A673 (cell line): ENCODE data around the gene TMTC3. TPM values are rescaled to one million over a fixed set of nuclear protein-coding genes. Genes with fewer than 3 reads are reported as not detected.

Source experiments
- BruUV-seq: library from RNA; stranded (reverse); fragments of 400-500 nt; replicated peaks from 2 replicates; lab custom pipeline; 2021; lab: Mats Ljungman, UMichigan
- CTCF ChIA-PET: fragments of 300-600 bp; sonication (Branson Sonifier 250); formaldehyde crosslinking; loops from one replicate; lab custom pipeline; 2022; ENCODE audit warnings: antibody characterized with exemption; lab: Charles Lee
- POLR2A ChIA-PET: fragments of 300-600 bp; sonication (Branson Sonifier 250); formaldehyde crosslinking; loops from one replicate; lab custom pipeline; 2022; ENCODE audit warnings: antibody characterized with exemption; ENCODE audit not compliant: low non-redundant PET; lab: Charles Lee
- DNase-seq: peaks from one replicate; pipeline ENCODE4 v3.0.0-alpha.2; 2015; ENCODE audit warnings: low spot score
- H3K27ac ChIP-seq: fragments of 200-600 bp; sonication (generic); 2 replicates; pipeline ENCODE4 v1.5.1; 2016; ENCODE audit warnings: mixed run types, low read depth, mild to moderate bottlenecking, mixed read lengths, antibody characterized with exemption, low read length; ENCODE audit not compliant: poor library complexity, severe bottlenecking
- H3K27me3 ChIP-seq: fragments of 200-600 bp; sonication (generic); replicated peaks from 2 replicates; pipeline ENCODE4 v1.6.1; 2017; ENCODE audit warnings: mixed run types, low read depth, mild to moderate bottlenecking, mixed read lengths, antibody characterized with exemption, low read length; ENCODE audit not compliant: insufficient read depth, poor library complexity
- H3K36me3 ChIP-seq: fragments of 200-600 bp; sonication (generic); 2 replicates; pipeline ENCODE4 v1.6.1; 2016; ENCODE audit warnings: mixed run types, mild to moderate bottlenecking, mixed read lengths, antibody characterized with exemption, low read length; ENCODE audit not compliant: insufficient read depth, poor library complexity, severe bottlenecking
- H3K4me1 ChIP-seq: fragments of 200-600 bp; sonication (generic); 2 replicates; pipeline ENCODE4 v1.6.1; 2017; ENCODE audit warnings: mixed run types, mild to moderate bottlenecking, mixed read lengths, antibody characterized with exemption, low read length; ENCODE audit not compliant: insufficient read depth, poor library complexity, severe bottlenecking
- H3K4me3 ChIP-seq: fragments of 200-600 bp; sonication (generic); 2 replicates; pipeline ENCODE4 v1.5.1; 2016; ENCODE audit warnings: low read depth, mixed run types, mild to moderate bottlenecking, mixed read lengths, low read length; ENCODE audit not compliant: poor library complexity, severe bottlenecking
- H3K9me3 ChIP-seq: fragments of 200-600 bp; sonication (generic); 2 replicates; pipeline ENCODE4 v1.6.1; 2016; ENCODE audit warnings: mixed run types, low read depth, mild to moderate bottlenecking, mixed read lengths, antibody characterized with exemption, low read length; ENCODE audit not compliant: poor library complexity, severe bottlenecking
- EZH2 ChIP-seq: fragments of 200-600 bp; sonication (generic); IDR thresholded peaks from 2 replicates; pipeline ENCODE4 v1.6.1; 2017; ENCODE audit warnings: borderline replicate concordance, low read depth, mild to moderate bottlenecking, mixed read lengths, antibody characterized with exemption, low read length; ENCODE audit not compliant: poor library complexity, severe bottlenecking
- intact Hi-C: fragments of 100-400 bp; cut with micrococcal nuclease; formaldehyde crosslinking; loops from one replicate; pipeline ENCODE4 v1.10.0; 2022; ENCODE audit not compliant: unreplicated experiment
- total RNA-seq: library from RNA; stranded (reverse); gene quantifications from 2 replicates; pipeline ENCODE4 v1.2.3, GENCODE V29; 2021
- TF ChIP-seq, protein P1 (sequence below): fragments of 300-800, 200-600 bp; sonication (generic); conservative IDR thresholded peaks from 2 replicates; pipeline ENCODE4 v1.5.1; 2017; ENCODE audit warnings: low read depth, mild to moderate bottlenecking, antibody characterized with exemption, low read length, moderate library complexity, mixed read lengths

The TMTC3 gene
- total RNA-seq, 1 experiment from 2014 or later: 31.6 TPM

DNA sequence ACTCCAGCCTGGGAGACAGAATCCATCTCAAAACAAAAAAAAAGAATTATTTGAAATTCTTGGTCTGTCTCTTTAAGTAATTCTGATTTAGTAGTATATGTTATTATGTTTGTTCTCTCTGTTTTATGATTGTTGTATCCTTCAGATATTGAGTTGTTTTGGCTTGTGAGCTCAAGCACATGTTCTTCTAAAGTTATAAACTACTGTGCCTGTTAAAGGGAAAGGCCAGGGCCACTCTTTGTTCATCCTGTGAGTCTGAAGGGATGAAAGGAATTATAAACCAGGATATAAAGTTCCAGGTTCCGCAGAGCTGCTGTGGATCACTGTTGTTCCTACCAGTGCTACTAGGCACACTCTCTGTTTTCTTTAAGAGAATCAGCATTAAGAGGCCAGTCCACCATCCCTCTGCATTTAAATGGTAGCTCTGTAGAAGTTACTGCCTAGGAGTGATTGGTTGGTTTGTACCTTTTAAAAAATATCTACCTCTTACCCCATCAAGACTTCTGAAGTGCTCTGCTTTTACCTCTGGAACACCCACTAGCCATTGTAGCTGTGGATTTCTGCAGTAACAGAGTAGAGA is 14.1 kb downstream of the TMTC3 start:
- no peak overlapping the region for H3K27ac ChIP-seq
- DNase-seq: no peak
- POLR2A ChIA-PET: no interaction called here
- intact Hi-C loops: loop anchor here (5.0 kb wide), 1 partner anchor 421 kb away; no protein-coding TSS in a partner anchor
- no peaks in the 10 kb centered on the region for H3K27me3 ChIP-seq
- CTCF ChIA-PET: no interaction called here
- H3K4me3 ChIP-seq: no peak overlapping the region
- BruUV-seq: no TSS peak
- TF ChIP-seq, protein P1, sequence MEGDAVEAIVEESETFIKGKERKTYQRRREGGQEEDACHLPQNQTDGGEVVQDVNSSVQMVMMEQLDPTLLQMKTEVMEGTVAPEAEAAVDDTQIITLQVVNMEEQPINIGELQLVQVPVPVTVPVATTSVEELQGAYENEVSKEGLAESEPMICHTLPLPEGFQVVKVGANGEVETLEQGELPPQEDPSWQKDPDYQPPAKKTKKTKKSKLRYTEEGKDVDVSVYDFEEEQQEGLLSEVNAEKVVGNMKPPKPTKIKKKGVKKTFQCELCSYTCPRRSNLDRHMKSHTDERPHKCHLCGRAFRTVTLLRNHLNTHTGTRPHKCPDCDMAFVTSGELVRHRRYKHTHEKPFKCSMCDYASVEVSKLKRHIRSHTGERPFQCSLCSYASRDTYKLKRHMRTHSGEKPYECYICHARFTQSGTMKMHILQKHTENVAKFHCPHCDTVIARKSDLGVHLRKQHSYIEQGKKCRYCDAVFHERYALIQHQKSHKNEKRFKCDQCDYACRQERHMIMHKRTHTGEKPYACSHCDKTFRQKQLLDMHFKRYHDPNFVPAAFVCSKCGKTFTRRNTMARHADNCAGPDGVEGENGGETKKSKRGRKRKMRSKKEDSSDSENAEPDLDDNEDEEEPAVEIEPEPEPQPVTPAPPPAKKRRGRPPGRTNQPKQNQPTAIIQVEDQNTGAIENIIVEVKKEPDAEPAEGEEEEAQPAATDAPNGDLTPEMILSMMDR: no peak
- TF ChIP-seq EZH2: no peak
- no peaks in the 10 kb centered on the region for H3K36me3 ChIP-seq
- H3K4me1 ChIP-seq: no peaks in the 10 kb centered on the region
- H3K9me3 ChIP-seq: no peaks in the 10 kb centered on the region

- no peaks in the 10 kb centered on the region for H3K4me1 ChIP-seq
- H3K27ac ChIP-seq: no peak overlapping the region
- no peaks in the 10 kb centered on the region for H3K27me3 ChIP-seq
- H3K36me3 ChIP-seq: peaks cover 20% of the 10 kb centered on the region
- no peak overlapping the region for H3K4me3 ChIP-seq
- no peak for DNase-seq
- POLR2A ChIA-PET: no interaction called here
- CTCF ChIA-PET: no interaction called here
- no peak for TF ChIP-seq EZH2
- TF ChIP-seq, protein P1: no peak
- intact Hi-C loops: no loop called here
- no TSS peak for BruUV-seq
- no peaks in the 10 kb centered on the region for H3K9me3 ChIP-seq
Measured at GRCh38 chr12:88163371-88163770, 21.3 kb downstream of the TMTC3 start.

- H3K4me1 ChIP-seq: no peaks in the 10 kb centered on the region
- H3K36me3 ChIP-seq: peaks cover 20% of the 10 kb centered on the region
- ChIA-PET POLR2A (no interaction called here), CTCF (no interaction called here)
- no peak overlapping the region for H3K4me3 ChIP-seq
- intact Hi-C loops: no loop called here
- no peaks in the 10 kb centered on the region for H3K27me3 ChIP-seq
- TF ChIP-seq EZH2: no peak
- TF ChIP-seq, protein P1: no peak
- H3K27ac ChIP-seq: no peak overlapping the region
- DNase-seq: no peak
- no peaks in the 10 kb centered on the region for H3K9me3 ChIP-seq
- no TSS peak for BruUV-seq
Measured at GRCh38 chr12:88166179-88166578, 24.1 kb downstream of the TMTC3 start.
